HCT116 (cell line): Measurements from ENCODE around the gene AMPD1. TPM values are rescaled to one million over a fixed set of nuclear protein-coding genes. Genes with fewer than 3 reads are reported as not detected.

Experiments used
- ATAC-seq: fragments of 200-7000 bp; cut with Tn5 transposase; 2 replicates; pipeline ENCODE4 v1.9.1; 2020; ENCODE audit warnings: mild to moderate bottlenecking, moderate library complexity
- BruUV-seq: library from RNA; stranded (reverse); fragments of 400-500 nt; replicated peaks from 2 replicates; lab custom pipeline; 2021; lab: Mats Ljungman, UMichigan
- CTCF ChIA-PET: fragments of 300-600 bp; sonication (Branson Sonifier 250); formaldehyde crosslinking; loops from one replicate; lab custom pipeline; 2021; ENCODE audit warnings: antibody characterized with exemption; lab: Charles Lee
- POLR2A ChIA-PET: fragments of 300-600, 350-600 bp; sonication (Branson Sonifier 250); formaldehyde crosslinking; loops from one replicate; lab custom pipeline; 2021; ENCODE audit warnings: antibody characterized with exemption; lab: Charles Lee
- RAD21 ChIA-PET, 2 experiments: fragments of 300-600 bp; sonication (Branson Sonifier 250); formaldehyde crosslinking; loops; one replicate each; lab custom pipeline; 2023; ENCODE audit warnings: low total read pairs in 2 of 2; ENCODE audit not compliant: uncharacterized antibody in 2 of 2, unreplicated experiment in 2 of 2, low non-redundant PET in 1 of 2; lab: Charles Lee
- DNase-seq: peaks from one replicate; pipeline ENCODE4 v3.0.0-alpha.2; 2010; ENCODE audit warnings: low read depth, low spot score
- H2AFZ ChIP-seq: fragments of 200-600 bp; shearing (Covaris generic), sonication (generic); 2 replicates; pipeline ENCODE4 v1.6.1; 2017; ENCODE audit warnings: low read depth, mixed run types, mixed read lengths, antibody characterized with exemption, low read length; ENCODE audit not compliant: poor library complexity, severe bottlenecking
- H3K27ac ChIP-seq: 2 replicates; pipeline ENCODE4 v1.5.1; 2012; ENCODE audit warnings: low read depth, low read length
- H3K27me3 ChIP-seq: fragments of 200-600 bp; sonication (generic); 2 replicates; pipeline ENCODE4 v1.6.1; 2016; ENCODE audit warnings: mixed run types, low read length, mixed read lengths; ENCODE audit not compliant: insufficient read depth
- H3K36me3 ChIP-seq, 2 experiments: fragments of 200-500 bp in 1 of 2; fragments of 200-600 bp in 1 of 2; sonication (Bioruptor generic) in 1 of 2; sonication (generic) in 1 of 2; 2 replicates each; pipeline versions ENCODE4 v1.5.1 to v1.6.1; 2014 to 2016; ENCODE audit warnings: low read length in 2 of 2, inconsistent platforms in 1 of 2, mixed read lengths in 1 of 2, mixed run types in 1 of 2; ENCODE audit not compliant: insufficient read depth in 2 of 2, control insufficient read depth in 1 of 2
- H3K4me1 ChIP-seq, 2 experiments: fragments of 200-600 bp in 1 of 2; sonication (generic) in 1 of 2; 2 replicates each; pipeline versions ENCODE4 v1.5.1 to v1.6.1; 2012 to 2017; ENCODE audit warnings: low read length in 2 of 2, inconsistent platforms in 1 of 2, mild to moderate bottlenecking in 1 of 2, mixed read lengths in 1 of 2, mixed run types in 1 of 2, moderate library complexity in 1 of 2; ENCODE audit not compliant: insufficient read depth in 2 of 2, control insufficient read depth in 1 of 2
- H3K4me2 ChIP-seq: fragments of 200-600 bp; sonication (generic); 2 replicates; pipeline ENCODE4 v1.6.1; 2017; ENCODE audit warnings: mixed run types, low read length, mixed read lengths
- H3K4me3 ChIP-seq, 2 experiments: fragments of 200-600 bp in 1 of 2; sonication (generic) in 1 of 2; replicated peaks in 1 of 2; 2 replicates each; pipeline ENCODE4 v1.5.1; 2011 to 2016; ENCODE audit warnings: low read length in 2 of 2, control low read depth in 1 of 2, low read depth in 1 of 2, mild to moderate bottlenecking in 1 of 2, mixed read lengths in 1 of 2, mixed run types in 1 of 2
- H3K79me2 ChIP-seq: fragments of 200-600 bp; sonication (generic); 2 replicates; pipeline ENCODE4 v1.6.1; 2017; ENCODE audit warnings: mild to moderate bottlenecking, mixed run types, low read length, moderate library complexity, mixed read lengths; ENCODE audit not compliant: insufficient read depth
- H3K9ac ChIP-seq: fragments of 200-600 bp; sonication (generic); 2 replicates; pipeline ENCODE4 v1.6.1; 2016; ENCODE audit warnings: low read length, mixed read lengths
- H3K9me2 ChIP-seq: fragments of 200-600 bp; sonication (generic), shearing (Covaris generic); 2 replicates; pipeline ENCODE4 v1.6.1; 2017; ENCODE audit warnings: mixed run types, mild to moderate bottlenecking, moderate library complexity; ENCODE audit not compliant: insufficient read depth
- H3K9me3 ChIP-seq, 2 experiments: fragments of 200-500 bp in 1 of 2; fragments of 200-600 bp in 1 of 2; sonication (Bioruptor generic) in 1 of 2; sonication (generic) in 1 of 2; 2 replicates each; pipeline ENCODE4 v1.6.1; 2014 to 2017; ENCODE audit warnings: low read length in 2 of 2, mixed read lengths in 2 of 2, inconsistent platforms in 1 of 2, low read depth in 1 of 2, mild to moderate bottlenecking in 1 of 2, mixed run types in 1 of 2, moderate library complexity in 1 of 2; ENCODE audit not compliant: control insufficient read depth in 1 of 2, insufficient read depth in 1 of 2
- H4K20me1 ChIP-seq: fragments of 200-600 bp; sonication (generic), shearing (Covaris generic); 2 replicates; pipeline ENCODE4 v1.6.1; 2017; ENCODE audit warnings: mixed run types, mild to moderate bottlenecking, moderate library complexity; ENCODE audit not compliant: insufficient read depth
- ATF3 ChIP-seq: IDR thresholded peaks from 2 replicates; pipeline ENCODE4 v1.6.1; 2012
- CBX3 ChIP-seq: IDR thresholded peaks from 2 replicates; pipeline ENCODE4 v1.6.1; 2012; ENCODE audit warnings: low read depth
- CTCF ChIP-seq, 3 experiments: fragments of 200-600 bp in 1 of 3; sonication (generic) in 1 of 3; IDR thresholded peaks in 2 of 3; conservative IDR thresholded peaks in 1 of 3; 2 replicates each; pipeline ENCODE4 v1.5.1; 2012 to 2017; ENCODE audit warnings: low read depth in 2 of 3, low read length in 2 of 3, antibody characterized with exemption in 1 of 3, borderline replicate concordance in 1 of 3, control low read depth in 1 of 3, mild to moderate bottlenecking in 1 of 3, mixed read lengths in 1 of 3, mixed run types in 1 of 3, moderate library complexity in 1 of 3; ENCODE audit not compliant: insufficient read depth in 1 of 3
- EGR1 ChIP-seq: IDR thresholded peaks from 2 replicates; pipeline ENCODE4 v1.6.1; 2012; ENCODE audit warnings: low read depth
- ELF1 ChIP-seq: IDR thresholded peaks from 2 replicates; pipeline ENCODE4 v1.6.1; 2012; ENCODE audit warnings: low read depth, borderline replicate concordance
- FOSL1 ChIP-seq: IDR thresholded peaks from 2 replicates; pipeline ENCODE4 v1.6.1; 2012; ENCODE audit warnings: low read depth
- JUND ChIP-seq: IDR thresholded peaks from 2 replicates; pipeline ENCODE4 v1.6.1; 2012
- POLR2AphosphoS5 ChIP-seq: IDR thresholded peaks from 2 replicates; pipeline ENCODE4 v1.6.1; 2011; ENCODE audit warnings: mild to moderate bottlenecking, low read depth, low read length, moderate library complexity
- RAD21 ChIP-seq: IDR thresholded peaks from 2 replicates; pipeline ENCODE4 v1.6.1; 2012; ENCODE audit warnings: low read depth, mild to moderate bottlenecking
- REST ChIP-seq: IDR thresholded peaks from 2 replicates; pipeline ENCODE4 v1.6.1; 2012; ENCODE audit warnings: low read depth
- SIN3A ChIP-seq: IDR thresholded peaks from 2 replicates; pipeline ENCODE4 v1.6.1; 2012; ENCODE audit warnings: low read depth
- SP1 ChIP-seq: IDR thresholded peaks from 2 replicates; pipeline ENCODE4 v1.6.1; 2012; ENCODE audit warnings: low read depth
- SRF ChIP-seq: IDR thresholded peaks from 2 replicates; pipeline ENCODE4 v1.6.1; 2012; ENCODE audit warnings: low read depth
- YY1 ChIP-seq: IDR thresholded peaks from 2 replicates; pipeline ENCODE4 v1.6.1; 2011; ENCODE audit warnings: low read length, low read depth, moderate library complexity, mild to moderate bottlenecking; ENCODE audit not compliant: insufficient replicate concordance; ENCODE audit errors: extremely low read depth
- ZBTB33 ChIP-seq: IDR thresholded peaks from 2 replicates; pipeline ENCODE4 v1.6.1; 2011; ENCODE audit warnings: mild to moderate bottlenecking, low read length, moderate library complexity; ENCODE audit not compliant: insufficient replicate concordance; ENCODE audit errors: extremely low read depth
- ZFX ChIP-seq: fragments of 450-650 bp; IDR thresholded peaks from 2 replicates; pipeline ENCODE4 v1.6.1; 2017
- ZNF274 ChIP-seq: fragments of 200-500 bp; sonication (Bioruptor generic); IDR thresholded peaks from 2 replicates; pipeline ENCODE4 v1.6.1; 2014; ENCODE audit warnings: mild to moderate bottlenecking, low read depth, low read length, inconsistent platforms
- intact Hi-C: fragments of 100-400 bp; cut with micrococcal nuclease; formaldehyde crosslinking; loops from 2 replicates; pipeline ENCODE4 v1.10.0; 2022
- total RNA-seq: library from RNA; stranded (reverse); gene quantifications from one replicate; pipeline ENCODE4 v1.2.1, GENCODE V29; 2021; ENCODE audit not compliant: unreplicated experiment

Gene AMPD1
- total RNA-seq, 1 experiment from 2014 or later, result not detected

- DNase-seq (no peak), ATAC-seq (no peak)
- Histone ChIP-seq H3K9ac (no peak overlapping the region), H3K79me2 (peaks cover 45% of the 10 kb centered on the region), H3K9me3 (no peaks in the 10 kb centered on the region), H3K27me3 (no peaks in the 10 kb centered on the region), H3K9me2 (no peaks in the 10 kb centered on the region), H3K4me3 (no peak overlapping the region), H3K36me3 (peaks cover 56 to 64% of the 10 kb centered on the region in 2 experiments), H3K27ac (no peak overlapping the region), H4K20me1 (no peaks in the 10 kb centered on the region; the same call in 1 of the 2 replicates), H3K4me1 (peaks cover 0 to 9% of the 10 kb centered on the region in 2 experiments; a peak in 2 of 4 replicates), H3K4me2 (no peak overlapping the region), H2AFZ (no peak overlapping the region)
- RAD21 ChIA-PET, result no interaction called here
- CTCF ChIA-PET, result no interaction called here
- no TSS peak for BruUV-seq
- intact Hi-C loops, result no loop called here
- POLR2A ChIA-PET, result no interaction called here
- TF ChIP-seq ELF1 (no peak), ATF3 (no peak), CBX3 (no peak), POLR2AphosphoS5 (no peak), FOSL1 (no peak), ZFX (no peak), SIN3A (no peak), CTCF (IDR thresholded peaks at IDR 0.05 in 2 of 3, conservative IDR thresholded peaks at IDR 0.05 in 1 of 3; ENCODE audit: borderline replicate concordance in 1 of 3, insufficient read depth in 1 of 3, low read depth in 2 of 3, low read length in 2 of 3) (no peak), SRF (no peak), SP1 (no peak), REST (no peak), RAD21 (no peak), ZNF274 (no peak), JUND (no peak), EGR1 (no peak), YY1 (no peak), ZBTB33 (no peak)
Measured at GRCh38 chr1:114720492-114720891, 25.1 kb upstream of the AMPD1 start.
